Peyer's patch (tissue), 4 donors: ENCODE measurements around the gene IMMP2L. TPM values are rescaled to one million over a fixed set of nuclear protein-coding genes. Genes with fewer than 3 reads are reported as not detected.

Experiments
- DNase-seq, 3 donors: peaks; one replicate each; pipeline ENCODE4 v3.0.0-alpha.2; 2017 to 2019
- H3K27ac ChIP-seq, 4 donors: fragments of 200-600 bp; sonication (generic); one replicate each; pipeline ENCODE4 v1.5.1; 2016 to 2019
- H3K27me3 ChIP-seq, 2 donors: fragments of 200-600 bp; sonication (generic); one replicate each; pipeline ENCODE4 v1.5.1; 2019
- H3K36me3 ChIP-seq, 3 donors: fragments of 200-600 bp; sonication (generic); one replicate each; pipeline ENCODE4 v1.5.1; 2016 to 2019
- H3K4me1 ChIP-seq, 4 donors: fragments of 200-600 bp; sonication (generic); one replicate each; pipeline ENCODE4 v1.5.1; 2016 to 2019
- H3K4me3 ChIP-seq, 4 donors: fragments of 200-600 bp; sonication (generic); 1 replicate in 3 of 4; 2 replicates in 1 of 4; pipeline ENCODE4 v1.5.1; 2016 to 2019; ENCODE audit warnings: mild to moderate bottlenecking in 1 of 4
- H3K9me3 ChIP-seq, 4 donors: fragments of 200-600 bp; sonication (generic); one replicate each; pipeline ENCODE4 v1.5.1; 2016 to 2019; ENCODE audit warnings: mild to moderate bottlenecking in 1 of 4
- CTCF ChIP-seq, 6 experiments: fragments of 450-650 bp in 4 of 6; fragments of 200-600 bp in 2 of 6; sonication (generic) in 1 of 6; IDR thresholded peaks; one replicate each; pipeline ENCODE4 v1.5.1; 2017 to 2019; ENCODE audit warnings: antibody characterized with exemption in 6 of 6, mild to moderate bottlenecking in 3 of 6, moderate library complexity in 1 of 6
- POLR2A ChIP-seq, 2 donors: fragments of 450-650 bp; IDR thresholded peaks; one replicate each; pipeline ENCODE4 v1.5.1; 2017; ENCODE audit warnings: antibody characterized with exemption in 2 of 2, mild to moderate bottlenecking in 2 of 2, moderate library complexity in 2 of 2
- total RNA-seq, 4 donors: library from RNA; depleted of rRNA; stranded (reverse); fragments of >200 nt; gene quantifications; one replicate each; pipeline ENCODE4 v1.1.0, GENCODE V29; 2016

Gene IMMP2L
- total RNA-seq, 4 donors from 2014 or later: 5.1 to 16.5 (median 10.9) TPM

DNA sequence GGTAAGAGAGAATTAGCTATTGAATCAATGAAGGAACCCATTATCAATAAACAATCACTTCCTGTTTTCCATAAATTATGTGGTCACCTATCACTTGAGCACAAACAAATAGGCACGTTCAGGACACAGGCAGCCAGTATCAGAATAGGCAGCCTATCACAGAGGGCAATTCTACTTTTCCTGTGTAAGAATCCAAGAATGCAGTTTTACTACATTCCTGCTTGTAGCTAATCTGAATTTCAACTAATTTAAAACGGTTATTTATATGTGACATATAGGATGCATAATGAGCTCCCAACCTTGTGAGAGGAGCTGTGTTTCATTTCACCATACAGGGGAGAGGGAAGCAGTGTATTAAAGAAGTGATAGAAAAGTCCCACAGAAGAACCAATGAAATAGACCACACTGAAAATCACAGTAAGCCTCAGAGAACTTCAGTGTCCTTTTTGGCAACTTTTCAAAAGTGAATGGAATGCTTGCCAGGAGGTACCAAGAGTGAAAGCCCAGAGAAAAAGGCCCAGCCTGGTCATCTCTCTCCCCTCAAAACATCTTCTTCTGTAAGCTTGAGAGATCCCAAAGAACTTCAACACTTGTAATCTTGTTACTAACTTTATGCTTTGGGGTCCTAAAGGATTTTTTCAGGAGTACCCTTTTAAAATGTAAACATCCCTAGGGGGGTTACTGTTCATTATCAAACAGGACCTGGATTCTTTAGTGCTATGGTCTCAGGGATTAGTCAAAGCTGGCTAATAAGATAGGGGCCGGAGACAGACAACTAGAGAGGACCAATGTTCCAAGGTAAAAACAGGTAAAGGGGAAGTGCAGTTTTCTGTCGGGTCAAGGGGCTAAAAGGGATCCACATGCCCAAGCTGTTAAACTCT, 1.3 kb downstream of the IMMP2L start:
- Histone ChIP-seq H3K4me1 (peaks cover 0 to 13% (median 3%) of the 10 kb centered on the region in 4 donors), H3K36me3 (peaks cover 0 to 4% (median 0%) of the 10 kb centered on the region in 3 donors), H3K9me3 (no peaks in the 10 kb centered on the region), H3K27ac (peak overlapping the region in 2 of 4 donors; percentile 83 to 85), H3K27me3 (no peaks in the 10 kb centered on the region), H3K4me3 (peak overlapping the region; percentile 74 to 91 (median 89))
- no peak for TF ChIP-seq POLR2A (IDR thresholded peaks at IDR 0.05)
- no peak for TF ChIP-seq CTCF (IDR thresholded peaks at IDR 0.05)
- DNase-seq: no peak

DNA sequence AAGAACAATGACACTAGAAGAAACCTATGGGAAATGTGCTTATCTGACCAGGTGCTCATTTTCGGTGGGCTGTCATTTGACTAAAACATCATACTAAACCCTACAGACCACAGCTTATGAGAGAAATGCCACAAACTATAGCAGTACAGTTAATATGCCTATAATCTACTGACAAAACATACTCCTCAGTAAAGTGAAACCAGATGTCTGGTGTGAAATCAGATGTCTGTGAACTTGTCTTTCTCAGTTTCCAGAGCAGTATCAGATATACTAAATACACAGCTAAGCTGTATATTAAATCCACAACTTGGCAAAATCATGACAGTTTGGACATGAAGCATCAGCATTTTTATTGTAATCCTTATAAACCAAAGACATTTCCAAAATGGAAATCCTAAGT, 3.3 kb downstream of the IMMP2L start:
- Histone ChIP-seq H3K4me3 (no peak overlapping the region), H3K9me3 (no peaks in the 10 kb centered on the region), H3K27me3 (no peaks in the 10 kb centered on the region), H3K36me3 (peaks cover 0 to 7% (median 0%) of the 10 kb centered on the region in 3 donors), H3K27ac (no peak overlapping the region), H3K4me1 (peaks cover 0 to 13% (median 3%) of the 10 kb centered on the region in 4 donors)
- DNase-seq: no peak
- TF ChIP-seq POLR2A (IDR thresholded peaks at IDR 0.05): no peak
- no peak for TF ChIP-seq CTCF (IDR thresholded peaks at IDR 0.05)

DNA sequence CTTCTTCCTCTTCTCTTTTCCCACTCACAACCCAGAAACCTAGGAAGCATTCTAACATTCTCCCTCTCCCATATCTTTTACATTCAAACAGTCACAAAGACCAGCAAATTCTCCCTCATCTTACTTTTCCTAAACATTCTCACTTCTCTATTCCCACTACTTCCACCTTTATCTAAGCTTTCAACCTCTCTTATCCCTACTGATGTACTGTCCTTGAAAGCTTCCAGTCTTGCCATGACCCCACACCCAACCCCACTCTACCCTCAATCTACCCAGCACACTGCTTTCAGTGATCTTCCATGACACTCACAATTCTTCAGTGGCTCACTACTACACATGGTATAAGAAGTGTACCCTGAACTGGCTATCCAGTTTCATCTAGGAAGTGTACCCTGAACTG, 5.3 kb downstream of the IMMP2L start:
- Histone ChIP-seq H3K27ac (no peak overlapping the region), H3K4me1 (peaks cover 0 to 13% (median 3%) of the 10 kb centered on the region in 4 donors), H3K9me3 (no peaks in the 10 kb centered on the region), H3K4me3 (no peak overlapping the region), H3K36me3 (peaks cover 0 to 12% (median 0%) of the 10 kb centered on the region in 3 donors), H3K27me3 (no peaks in the 10 kb centered on the region)
- DNase-seq: no peak
- TF ChIP-seq POLR2A (IDR thresholded peaks at IDR 0.05): no peak
- no peak for TF ChIP-seq CTCF (IDR thresholded peaks at IDR 0.05)

DNA sequence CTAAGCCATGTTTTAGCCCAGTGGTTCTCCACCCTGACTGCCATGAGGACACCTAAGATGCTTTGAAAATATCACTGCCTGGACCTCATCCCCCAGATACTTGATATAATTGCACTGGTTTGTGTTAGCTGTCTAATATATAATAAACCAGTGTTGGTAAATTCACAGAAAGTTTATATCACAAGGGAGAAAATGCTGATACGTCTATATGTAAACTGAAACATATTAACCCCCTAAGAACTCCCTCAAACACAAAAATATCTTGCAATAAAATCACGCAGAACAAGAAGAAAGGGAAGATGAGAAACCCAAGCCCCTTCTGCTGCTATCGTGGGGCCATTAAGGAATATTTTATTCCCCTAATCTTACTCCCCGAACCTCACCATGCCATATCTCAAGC, 8.2 kb downstream of the IMMP2L start:
- Histone ChIP-seq H3K9me3 (no peaks in the 10 kb centered on the region), H3K27ac (no peak overlapping the region), H3K27me3 (no peaks in the 10 kb centered on the region), H3K36me3 (peaks cover 0 to 17% (median 0%) of the 10 kb centered on the region in 3 donors), H3K4me3 (no peak overlapping the region), H3K4me1 (no peaks in the 10 kb centered on the region)
- TF ChIP-seq POLR2A (IDR thresholded peaks at IDR 0.05) (no peak), CTCF (IDR thresholded peaks at IDR 0.05) (no peak)
- DNase-seq: no peak

DNA sequence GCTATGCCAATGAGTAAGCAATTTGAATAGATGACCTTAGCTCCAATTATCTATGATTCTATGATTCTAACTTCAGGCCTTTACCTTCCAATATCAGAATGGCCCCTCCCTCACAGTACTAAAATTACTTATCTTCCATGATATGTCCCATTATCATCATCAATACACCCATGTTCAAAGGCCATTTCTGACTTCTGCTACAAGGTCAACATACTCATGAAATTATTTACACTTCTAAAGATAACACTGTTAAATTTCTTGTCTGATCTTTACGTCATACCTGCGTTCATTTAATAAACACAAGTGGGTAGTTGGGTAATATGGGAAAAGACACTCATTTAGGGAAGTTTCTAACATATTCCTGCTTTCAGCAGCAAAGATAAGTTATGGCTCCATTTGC, 21.2 kb downstream of the IMMP2L start:
- Histone ChIP-seq H3K4me1 (no peaks in the 10 kb centered on the region), H3K27ac (peak overlapping the region in 1 of 4 donors; percentile 20), H3K36me3 (no peaks in the 10 kb centered on the region), H3K27me3 (no peaks in the 10 kb centered on the region), H3K9me3 (no peaks in the 10 kb centered on the region), H3K4me3 (no peak overlapping the region)
- no peak for DNase-seq
- TF ChIP-seq POLR2A (IDR thresholded peaks at IDR 0.05): no peak

- H3K4me1 ChIP-seq: no peaks in the 10 kb centered on the region
- H3K27ac ChIP-seq: peak overlapping the region in 1 of 4 donors; percentile 20
- DNase-seq: no peak
- no peaks in the 10 kb centered on the region for H3K36me3 ChIP-seq
- TF ChIP-seq CTCF (IDR thresholded peaks at IDR 0.05): no peak
- TF ChIP-seq POLR2A (IDR thresholded peaks at IDR 0.05): no peak
- no peaks in the 10 kb centered on the region for H3K9me3 ChIP-seq
- no peak overlapping the region for H3K4me3 ChIP-seq
- H3K27me3 ChIP-seq: no peaks in the 10 kb centered on the region
Observed at GRCh38 chr7:111540199-111540815, 22.0 kb downstream of the IMMP2L start.
